Measurements from ENCODE around the gene PTPN2. TPM values are rescaled to one million over a fixed set of nuclear protein-coding genes. Genes with fewer than 3 reads are reported as not detected.

The PTPN2 gene
- total RNA-seq, 1 donor from 2014 or later = 11.0 TPM

DNA sequence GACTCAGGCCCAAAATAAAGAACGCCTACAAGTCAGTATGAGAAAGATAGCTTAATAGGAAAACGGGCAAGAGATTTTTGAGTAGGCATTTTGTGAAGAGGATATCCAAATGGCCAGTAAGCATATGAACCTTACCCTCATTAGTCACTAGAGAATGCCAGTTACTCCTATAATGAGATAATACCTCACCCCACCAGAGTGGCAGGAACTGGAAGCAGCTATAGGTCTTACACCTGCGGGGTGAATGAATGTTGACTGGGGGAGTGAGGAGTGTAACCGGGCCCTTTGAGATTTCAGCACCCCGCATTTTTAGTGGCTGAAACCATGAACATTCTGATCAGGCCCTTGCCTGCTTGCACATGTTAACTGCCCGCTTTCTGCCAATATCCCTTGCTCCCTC is 7.5 kb upstream of the PTPN2 start:
- H3K27ac ChIP-seq (replicated peaks) = no peak overlapping the region
- TF ChIP-seq, protein P1, sequence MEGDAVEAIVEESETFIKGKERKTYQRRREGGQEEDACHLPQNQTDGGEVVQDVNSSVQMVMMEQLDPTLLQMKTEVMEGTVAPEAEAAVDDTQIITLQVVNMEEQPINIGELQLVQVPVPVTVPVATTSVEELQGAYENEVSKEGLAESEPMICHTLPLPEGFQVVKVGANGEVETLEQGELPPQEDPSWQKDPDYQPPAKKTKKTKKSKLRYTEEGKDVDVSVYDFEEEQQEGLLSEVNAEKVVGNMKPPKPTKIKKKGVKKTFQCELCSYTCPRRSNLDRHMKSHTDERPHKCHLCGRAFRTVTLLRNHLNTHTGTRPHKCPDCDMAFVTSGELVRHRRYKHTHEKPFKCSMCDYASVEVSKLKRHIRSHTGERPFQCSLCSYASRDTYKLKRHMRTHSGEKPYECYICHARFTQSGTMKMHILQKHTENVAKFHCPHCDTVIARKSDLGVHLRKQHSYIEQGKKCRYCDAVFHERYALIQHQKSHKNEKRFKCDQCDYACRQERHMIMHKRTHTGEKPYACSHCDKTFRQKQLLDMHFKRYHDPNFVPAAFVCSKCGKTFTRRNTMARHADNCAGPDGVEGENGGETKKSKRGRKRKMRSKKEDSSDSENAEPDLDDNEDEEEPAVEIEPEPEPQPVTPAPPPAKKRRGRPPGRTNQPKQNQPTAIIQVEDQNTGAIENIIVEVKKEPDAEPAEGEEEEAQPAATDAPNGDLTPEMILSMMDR (IDR thresholded peaks at IDR 0.05; ENCODE audit: borderline replicate concordance) = no peak
- no peak for DNase-seq
- H3K9me3 ChIP-seq (replicated peaks) = no peaks in the 10 kb centered on the region
- H3K4me1 ChIP-seq = no peaks in the 10 kb centered on the region
- peaks cover 36% of the 10 kb centered on the region for H3K27me3 ChIP-seq (ENCODE audit: low read depth)
- H3K4me3 ChIP-seq = no peak overlapping the region
- intact Hi-C loops (cut with micrococcal nuclease) = no loop called here
- no peaks in the 10 kb centered on the region for H3K36me3 ChIP-seq

DNA sequence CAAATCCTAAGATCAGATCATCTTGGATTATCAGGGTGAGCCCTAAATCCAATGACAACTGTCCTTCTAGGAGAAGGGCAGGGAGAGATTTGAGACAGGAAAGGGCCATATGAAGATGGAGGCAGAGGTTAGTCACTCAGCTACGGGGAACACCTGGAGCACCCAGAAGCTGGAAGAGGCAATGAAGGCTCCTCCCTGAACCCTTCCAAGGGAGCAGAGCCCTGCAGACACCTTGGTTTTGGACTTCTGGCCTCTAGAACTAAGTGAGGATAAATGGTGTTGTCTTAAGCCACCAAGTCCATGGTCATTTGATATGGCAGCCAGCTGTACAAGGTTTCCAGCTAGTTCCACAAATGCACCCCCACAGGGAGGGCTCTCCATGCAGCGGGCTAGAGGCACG is 6.9 kb upstream of the PTPN2 start:
- peaks cover 34% of the 10 kb centered on the region for H3K27me3 ChIP-seq (ENCODE audit: low read depth)
- H3K4me1 ChIP-seq = no peaks in the 10 kb centered on the region
- H3K36me3 ChIP-seq = no peaks in the 10 kb centered on the region
- intact Hi-C loops (cut with micrococcal nuclease) = no loop called here
- no peak for DNase-seq
- H3K4me3 ChIP-seq = no peak overlapping the region
- no peak overlapping the region for H3K27ac ChIP-seq (replicated peaks)
- H3K9me3 ChIP-seq (replicated peaks) = no peaks in the 10 kb centered on the region
- TF ChIP-seq, protein P1 (IDR thresholded peaks at IDR 0.05; ENCODE audit: borderline replicate concordance) = no peak

DNA sequence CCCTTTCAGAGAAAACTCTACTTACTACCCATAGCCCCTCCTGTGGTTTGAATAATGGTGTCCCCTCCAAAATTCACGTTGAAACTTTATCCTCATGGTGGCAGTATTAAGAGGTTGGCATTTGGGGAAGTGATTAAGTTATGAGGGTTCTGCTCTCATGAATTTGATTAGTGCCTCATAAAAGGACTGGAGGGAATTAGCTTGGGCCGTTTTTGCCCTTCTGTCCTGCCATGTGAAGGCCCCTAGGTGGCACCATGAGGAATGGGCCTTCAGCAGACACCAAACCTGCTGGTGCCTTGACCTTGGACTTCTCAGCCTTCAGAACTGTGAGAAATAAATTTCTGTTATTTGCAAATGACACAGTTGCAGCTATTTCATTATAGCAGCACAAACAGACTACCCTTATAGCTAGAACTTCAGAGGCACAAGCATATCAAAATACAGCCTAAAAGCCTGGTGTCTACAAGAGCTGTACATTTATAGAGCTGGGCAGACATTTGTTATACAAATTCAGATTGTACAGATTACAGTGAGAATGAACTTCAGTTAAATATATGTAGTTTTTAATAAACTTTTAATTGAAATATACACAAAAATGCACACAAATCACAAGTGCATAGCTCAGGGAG is 2.6 kb upstream of the PTPN2 start:
- Histone ChIP-seq H3K27ac (replicated peaks) (no peak overlapping the region), H3K9me3 (replicated peaks) (no peaks in the 10 kb centered on the region), H3K4me1 (peaks cover 26% of the 10 kb centered on the region), H3K36me3 (no peaks in the 10 kb centered on the region), H3K4me3 (no peak overlapping the region), H3K27me3 (ENCODE audit: low read depth) (no peaks in the 10 kb centered on the region)
- no peak for DNase-seq
- intact Hi-C loops (cut with micrococcal nuclease) = loop anchor here (10.0 kb wide), 1 partner anchor 48 kb away; no protein-coding TSS in a partner anchor
- TF ChIP-seq, protein P1 (IDR thresholded peaks at IDR 0.05; ENCODE audit: borderline replicate concordance) = peak; percentile 31

DNA sequence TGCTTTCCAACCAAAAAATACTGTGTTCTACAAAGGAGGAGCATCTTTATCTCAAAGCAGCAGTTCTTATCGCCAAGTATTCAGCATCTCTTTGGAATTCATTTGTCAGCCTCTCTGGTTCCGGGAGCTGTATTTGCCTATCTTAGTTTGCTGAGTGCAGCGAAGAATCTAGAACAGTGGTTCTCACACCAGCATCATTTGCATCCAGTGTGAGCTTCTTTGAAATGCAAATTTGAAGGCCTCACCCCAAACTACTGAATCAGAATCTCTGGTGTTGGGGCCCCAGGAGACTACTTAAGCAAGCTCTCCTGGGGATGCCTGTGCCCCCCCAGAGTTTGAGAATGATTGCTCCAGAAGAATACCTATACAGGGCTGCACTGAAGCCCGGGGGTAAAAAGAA is 1.5 kb upstream of the PTPN2 start:
- Histone ChIP-seq H3K4me3 (no peak overlapping the region), H3K36me3 (no peaks in the 10 kb centered on the region), H3K27me3 (ENCODE audit: low read depth) (no peaks in the 10 kb centered on the region), H3K27ac (replicated peaks) (no peak overlapping the region), H3K4me1 (peaks cover 37% of the 10 kb centered on the region), H3K9me3 (replicated peaks) (no peaks in the 10 kb centered on the region)
- no peak for DNase-seq
- TF ChIP-seq, protein P1 (IDR thresholded peaks at IDR 0.05; ENCODE audit: borderline replicate concordance) = no peak
- intact Hi-C loops (cut with micrococcal nuclease) = loop anchor here (10.0 kb wide), 1 partner anchor 49 kb away; no protein-coding TSS in a partner anchor

DNA sequence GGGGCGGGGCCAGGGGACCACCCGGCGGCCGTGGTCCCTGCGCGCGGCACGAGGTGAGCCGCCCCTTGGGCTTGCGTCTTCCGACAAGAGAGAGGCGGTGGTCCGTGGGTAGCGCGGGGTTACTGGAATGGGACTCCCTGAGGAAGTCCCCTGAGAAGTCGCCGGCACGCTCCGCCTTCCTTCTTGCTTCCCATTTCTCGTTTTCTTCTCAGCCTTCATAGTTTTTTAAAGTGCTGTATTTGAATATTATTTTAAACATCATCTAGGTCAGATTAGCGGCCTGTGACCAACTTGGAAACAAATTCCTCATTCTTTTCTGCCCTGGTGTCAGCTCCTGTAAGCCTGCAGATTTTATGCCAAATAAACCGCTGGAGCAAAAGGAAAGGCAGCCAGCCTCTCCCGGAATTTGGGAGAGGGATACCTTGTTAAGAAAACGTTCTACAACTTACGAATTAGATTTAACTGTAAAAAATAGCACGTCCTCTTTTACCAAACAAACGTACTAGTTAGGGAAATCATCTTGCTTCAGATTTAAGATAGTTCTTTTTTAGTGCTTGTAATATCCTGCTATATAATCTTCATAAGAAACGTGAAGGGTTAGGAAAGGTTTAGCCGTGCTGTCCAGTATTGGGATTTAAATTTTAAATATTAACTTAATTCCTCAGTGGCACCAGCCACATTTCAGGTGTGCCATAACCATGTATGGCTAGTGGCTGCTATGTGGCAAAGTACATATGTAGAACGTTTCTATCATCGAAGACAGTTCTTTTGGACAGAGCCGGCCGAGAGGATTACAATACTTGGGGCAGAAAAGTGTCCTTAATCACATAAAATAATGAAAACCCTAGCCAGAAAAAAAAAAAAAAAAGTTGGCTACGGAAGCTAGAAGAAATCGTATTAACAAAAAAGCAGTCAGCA is 628 bp upstream of the PTPN2 start:
- TF ChIP-seq, protein P1 (IDR thresholded peaks at IDR 0.05; ENCODE audit: borderline replicate concordance) = no peak
- no peaks in the 10 kb centered on the region for H3K9me3 ChIP-seq (replicated peaks)
- H3K36me3 ChIP-seq = no peaks in the 10 kb centered on the region
- peak overlapping the region; percentile 100 for H3K27ac ChIP-seq (replicated peaks)
- intact Hi-C loops (cut with micrococcal nuclease) = loop anchor here (10.0 kb wide), 1 partner anchor 50 kb away; no protein-coding TSS in a partner anchor
- peak overlapping the region; percentile 88 for H3K4me3 ChIP-seq
- no peak for DNase-seq
- peaks cover 46% of the 10 kb centered on the region for H3K4me1 ChIP-seq
- H3K27me3 ChIP-seq (ENCODE audit: low read depth) = no peaks in the 10 kb centered on the region
